ENCODE measurements around the gene TFCP2.

DNA sequence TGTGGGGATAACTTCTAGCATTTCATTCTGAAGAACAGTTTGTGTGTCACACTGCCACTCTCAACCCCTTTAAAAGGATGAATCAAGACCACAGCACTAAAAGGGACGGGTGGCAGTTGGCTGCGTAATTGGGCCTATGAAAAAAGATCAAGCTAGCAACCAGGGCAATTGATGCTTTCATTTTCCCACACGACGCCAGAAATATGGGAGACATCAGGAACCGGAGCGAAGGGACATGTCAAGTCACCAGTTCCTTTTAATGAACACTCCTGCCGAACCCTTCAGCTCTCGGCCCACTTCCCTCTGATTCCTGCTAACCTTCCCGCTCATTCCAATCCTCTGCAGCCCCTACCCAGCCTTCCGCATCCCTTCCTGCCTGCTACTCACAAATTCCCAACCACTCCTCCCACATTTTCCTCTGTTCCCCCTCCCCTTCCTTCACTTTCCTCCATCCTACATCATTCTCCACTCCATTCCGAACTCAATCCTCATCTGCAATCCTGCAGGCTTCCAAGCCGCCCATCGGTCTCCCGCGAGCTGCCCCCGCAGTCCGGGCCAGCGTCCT, 90.3 kb downstream of the TFCP2 start:
- TF ChIP-seq CTCF (conservative IDR thresholded peaks at IDR 0.05; ENCODE audit: low read length) (no peak), EZH2phosphoT487 (IDR thresholded peaks at IDR 0.05; ENCODE audit: borderline replicate concordance) (no peak)

Measured in Loucy (cell line).